Keratinocyte (primary cell): ENCODE data around the gene SYNPR.

Experiments used
- EZH2 ChIP-seq: IDR thresholded peaks from one replicate; pipeline ENCODE4 v1.6.1; 2012; ENCODE audit warnings: inconsistent platforms, mild to moderate bottlenecking, low read length, moderate library complexity
- TF ChIP-seq, protein P1 (sequence below), 3 experiments: IDR thresholded peaks in 1 of 3; conservative IDR thresholded peaks in 1 of 3; optimal IDR thresholded peaks in 1 of 3; 2 replicates in 2 of 3; 3 replicates in 1 of 3; pipeline versions ENCODE3 to v1.5.1; 2011; ENCODE audit warnings: low read length in 3 of 3, mild to moderate bottlenecking in 3 of 3, moderate library complexity in 2 of 3, control low read depth in 1 of 3, inconsistent platforms in 1 of 3; ENCODE audit not compliant: insufficient read depth in 2 of 3; ENCODE audit errors: extremely low read depth in 1 of 3

DNA sequence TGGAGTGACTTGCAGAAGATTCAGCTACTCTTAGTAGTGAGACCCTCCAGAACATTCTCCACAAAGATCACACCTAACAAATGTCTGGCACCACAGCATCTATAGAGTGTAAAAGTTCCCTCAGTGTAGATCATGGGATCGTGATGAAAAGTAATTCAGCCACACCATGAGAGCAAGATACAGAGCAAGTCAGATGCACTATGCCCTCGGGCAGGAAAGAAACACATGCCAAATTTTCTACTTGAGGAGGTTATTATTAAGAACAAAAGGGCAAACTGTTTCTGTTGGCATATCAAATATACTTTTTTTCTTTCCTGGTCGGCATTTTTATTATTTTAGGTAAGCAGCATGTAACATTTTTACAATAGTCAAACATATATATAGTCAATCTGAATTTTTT, 329.6 kb downstream of the SYNPR start:
- TF ChIP-seq, protein P1, sequence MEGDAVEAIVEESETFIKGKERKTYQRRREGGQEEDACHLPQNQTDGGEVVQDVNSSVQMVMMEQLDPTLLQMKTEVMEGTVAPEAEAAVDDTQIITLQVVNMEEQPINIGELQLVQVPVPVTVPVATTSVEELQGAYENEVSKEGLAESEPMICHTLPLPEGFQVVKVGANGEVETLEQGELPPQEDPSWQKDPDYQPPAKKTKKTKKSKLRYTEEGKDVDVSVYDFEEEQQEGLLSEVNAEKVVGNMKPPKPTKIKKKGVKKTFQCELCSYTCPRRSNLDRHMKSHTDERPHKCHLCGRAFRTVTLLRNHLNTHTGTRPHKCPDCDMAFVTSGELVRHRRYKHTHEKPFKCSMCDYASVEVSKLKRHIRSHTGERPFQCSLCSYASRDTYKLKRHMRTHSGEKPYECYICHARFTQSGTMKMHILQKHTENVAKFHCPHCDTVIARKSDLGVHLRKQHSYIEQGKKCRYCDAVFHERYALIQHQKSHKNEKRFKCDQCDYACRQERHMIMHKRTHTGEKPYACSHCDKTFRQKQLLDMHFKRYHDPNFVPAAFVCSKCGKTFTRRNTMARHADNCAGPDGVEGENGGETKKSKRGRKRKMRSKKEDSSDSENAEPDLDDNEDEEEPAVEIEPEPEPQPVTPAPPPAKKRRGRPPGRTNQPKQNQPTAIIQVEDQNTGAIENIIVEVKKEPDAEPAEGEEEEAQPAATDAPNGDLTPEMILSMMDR (optimal IDR thresholded peaks at IDR 0.05 in 1 of 3, IDR thresholded peaks at IDR 0.05 in 1 of 3, conservative IDR thresholded peaks at IDR 0.05 in 1 of 3; ENCODE audit: extremely low read depth in 1 of 3, insufficient read depth in 2 of 3, low read length in 3 of 3), result no peak
- no peak for TF ChIP-seq EZH2
